OCI-LY3 (cell line): ENCODE results near the gene MRPL38.
"Not testable (repeated sequence)": the region's sequence is repeated elsewhere in the genome, so short reads cannot be mapped to it uniquely, and the experiment has no call there.

Experiments
- H2AFZ ChIP-seq: fragments of 200-600, 300-600 bp; shearing (Covaris generic); 2 replicates; pipeline ENCODE4 v1.6.0; 2014; ENCODE audit warnings: antibody characterized with exemption, low read depth, low read length
- H3K27ac ChIP-seq: fragments of 200-600, 300-600 bp; sonication (generic); 2 replicates; pipeline ENCODE4 v1.5.1; 2014; ENCODE audit warnings: mild to moderate bottlenecking, low read length, moderate library complexity, mixed read lengths
- H3K27me3 ChIP-seq: fragments of 200-600, 300-600 bp; sonication (generic); 2 replicates; pipeline ENCODE4 v1.6.1; 2014; ENCODE audit warnings: low read depth, low read length, mixed read lengths
- H3K36me3 ChIP-seq: fragments of 200-600, 300-600 bp; sonication (generic); replicated peaks from 2 replicates; pipeline ENCODE3; 2014; ENCODE audit warnings: low read depth, low read length, mixed read lengths
- H3K4me1 ChIP-seq: fragments of 300-600, 200-600 bp; sonication (generic); 2 replicates; pipeline ENCODE4 v1.6.1; 2014; ENCODE audit warnings: low read length, mixed read lengths
- H3K4me2 ChIP-seq: fragments of 200-600, 300-600 bp; sonication (generic); 2 replicates; pipeline ENCODE4 v1.6.1; 2014; ENCODE audit warnings: low read length, mixed read lengths
- H3K4me3 ChIP-seq: fragments of 300-600, 200-600 bp; sonication (generic); 2 replicates; pipeline ENCODE4 v1.5.1; 2014; ENCODE audit warnings: antibody characterized with exemption, mild to moderate bottlenecking, low read length, moderate library complexity
- H3K79me2 ChIP-seq: fragments of 300-600, 200-600 bp; shearing (Covaris generic); 2 replicates; pipeline ENCODE4 v1.6.1; 2014; ENCODE audit warnings: mild to moderate bottlenecking, low read length, mixed read lengths
- H3K9ac ChIP-seq: fragments of 300-600, 200-600 bp; shearing (Covaris generic); 2 replicates; pipeline ENCODE4 v1.6.0; 2014; ENCODE audit warnings: mild to moderate bottlenecking, low read length, moderate library complexity
- H3K9me3 ChIP-seq: fragments of 200-600, 300-600 bp; shearing (Covaris generic); 2 replicates; pipeline ENCODE4 v1.6.1; 2014; ENCODE audit warnings: low read length, mixed read lengths; ENCODE audit not compliant: insufficient read depth
- H4K20me1 ChIP-seq: fragments of 200-600, 300-600 bp; sonication (generic); 2 replicates; pipeline ENCODE4 v1.6.1; 2016; ENCODE audit warnings: low read length, mixed read lengths; ENCODE audit not compliant: insufficient read depth
- EZH2phosphoT487 ChIP-seq: fragments of 200-600 bp; shearing (Covaris generic); IDR thresholded peaks from 2 replicates; pipeline ENCODE4 v1.6.1; 2018; ENCODE audit warnings: antibody characterized with exemption, mixed run types, low read depth
- TF ChIP-seq, protein P1 (sequence below): fragments of 200-600, 300-600 bp; sonication (generic); IDR thresholded peaks from 2 replicates; pipeline ENCODE4 v1.5.1; 2014; ENCODE audit warnings: antibody characterized with exemption, low read length, low read depth

The MRPL38 gene

GRCh38 chr17:75854881-75855309, 49.8 kb downstream of the MRPL38 start:
- Histone ChIP-seq H3K9ac (peak overlapping the region; percentile 81), H3K36me3 (peaks cover 13% of the 10 kb centered on the region), H3K79me2 (peaks cover 22% of the 10 kb centered on the region), H2AFZ (no peak overlapping the region; the same call in 1 of the 2 replicates), H3K27ac (peak overlapping the region; percentile 38), H3K4me1 (peaks cover 25% of the 10 kb centered on the region), H3K4me3 (peak overlapping the region; percentile 94), H4K20me1 (peaks cover 3% of the 10 kb centered on the region; the same call in 1 of the 2 replicates), H3K4me2 (peak overlapping the region; percentile 95), H3K27me3 (no peaks in the 10 kb centered on the region), H3K9me3 (no peaks in the 10 kb centered on the region)
- no peak for TF ChIP-seq EZH2phosphoT487
- TF ChIP-seq, protein P1, sequence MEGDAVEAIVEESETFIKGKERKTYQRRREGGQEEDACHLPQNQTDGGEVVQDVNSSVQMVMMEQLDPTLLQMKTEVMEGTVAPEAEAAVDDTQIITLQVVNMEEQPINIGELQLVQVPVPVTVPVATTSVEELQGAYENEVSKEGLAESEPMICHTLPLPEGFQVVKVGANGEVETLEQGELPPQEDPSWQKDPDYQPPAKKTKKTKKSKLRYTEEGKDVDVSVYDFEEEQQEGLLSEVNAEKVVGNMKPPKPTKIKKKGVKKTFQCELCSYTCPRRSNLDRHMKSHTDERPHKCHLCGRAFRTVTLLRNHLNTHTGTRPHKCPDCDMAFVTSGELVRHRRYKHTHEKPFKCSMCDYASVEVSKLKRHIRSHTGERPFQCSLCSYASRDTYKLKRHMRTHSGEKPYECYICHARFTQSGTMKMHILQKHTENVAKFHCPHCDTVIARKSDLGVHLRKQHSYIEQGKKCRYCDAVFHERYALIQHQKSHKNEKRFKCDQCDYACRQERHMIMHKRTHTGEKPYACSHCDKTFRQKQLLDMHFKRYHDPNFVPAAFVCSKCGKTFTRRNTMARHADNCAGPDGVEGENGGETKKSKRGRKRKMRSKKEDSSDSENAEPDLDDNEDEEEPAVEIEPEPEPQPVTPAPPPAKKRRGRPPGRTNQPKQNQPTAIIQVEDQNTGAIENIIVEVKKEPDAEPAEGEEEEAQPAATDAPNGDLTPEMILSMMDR: no peak

DNA sequence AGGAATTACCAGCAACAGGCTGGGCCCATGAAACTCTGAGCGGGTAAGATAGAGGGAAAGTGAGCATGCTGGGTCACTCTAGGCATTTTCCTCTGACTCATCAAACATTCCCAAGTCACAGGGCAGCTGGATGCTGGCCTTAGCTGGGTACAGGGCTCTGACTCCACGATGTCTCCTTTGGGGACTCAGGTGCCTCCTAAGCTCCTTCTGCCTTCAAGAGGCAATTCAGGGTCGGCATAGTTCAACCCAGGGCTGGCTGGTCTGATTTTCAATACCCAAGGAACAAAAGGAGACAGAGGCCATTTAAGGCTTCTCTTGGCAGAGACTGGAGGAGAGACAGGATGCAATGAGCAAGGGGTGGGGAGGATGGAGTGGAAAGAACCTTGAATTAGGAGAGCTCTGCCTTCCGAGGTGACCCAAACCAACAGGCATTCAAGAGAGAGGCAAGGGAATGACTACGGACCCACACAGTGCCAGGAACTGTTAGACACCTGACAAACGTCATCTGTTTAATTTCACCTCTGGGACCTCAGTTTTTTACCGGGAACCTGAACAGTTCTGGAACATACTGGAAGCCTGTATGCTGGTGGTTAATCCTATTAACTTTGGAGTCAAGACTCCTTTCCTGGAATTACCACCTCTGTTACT, 50.5 kb downstream of the MRPL38 start:
- Histone ChIP-seq H4K20me1 (peaks cover 3% of the 10 kb centered on the region; the same call in 1 of the 2 replicates), H3K27me3 (no peaks in the 10 kb centered on the region), H3K4me2 (peak overlapping the region; percentile 95), H3K9ac (peak overlapping the region; percentile 81), H2AFZ (no peak overlapping the region), H3K36me3 (peaks cover 17% of the 10 kb centered on the region), H3K27ac (no peak overlapping the region), H3K4me3 (peak overlapping the region; percentile 94), H3K79me2 (peaks cover 22% of the 10 kb centered on the region), H3K9me3 (no peaks in the 10 kb centered on the region), H3K4me1 (peaks cover 25% of the 10 kb centered on the region)
- TF ChIP-seq, protein P1: no peak
- TF ChIP-seq EZH2phosphoT487: no peak

DNA sequence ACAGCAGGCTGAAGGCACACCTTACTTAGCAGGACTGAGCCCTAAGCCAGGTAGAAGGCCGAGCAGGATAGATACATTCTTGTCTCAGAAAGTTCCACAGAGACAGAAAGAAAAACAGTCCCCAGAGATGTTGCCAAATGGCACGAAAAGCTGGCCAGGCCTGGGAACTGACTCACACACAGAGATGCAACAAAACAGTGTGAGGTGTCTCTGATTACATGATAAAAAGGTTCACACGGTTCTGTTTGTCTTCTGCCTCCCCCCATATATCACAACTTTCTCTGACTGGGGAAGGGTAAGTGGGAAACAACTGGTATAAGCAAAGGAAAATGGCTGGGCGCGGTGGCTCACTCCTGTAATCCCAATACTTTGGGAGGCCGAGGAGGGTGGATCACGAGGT, 51.3 kb downstream of the MRPL38 start:
- H3K4me1 ChIP-seq: peaks cover 18% of the 10 kb centered on the region
- no peak overlapping the region for H3K4me3 ChIP-seq
- peaks cover 22% of the 10 kb centered on the region for H3K79me2 ChIP-seq
- no peak for TF ChIP-seq EZH2phosphoT487
- TF ChIP-seq, protein P1: no peak
- H3K9ac ChIP-seq: no peak overlapping the region
- H3K9me3 ChIP-seq: no peaks in the 10 kb centered on the region
- H2AFZ ChIP-seq: no peak overlapping the region
- no peak overlapping the region for H3K4me2 ChIP-seq
- no peaks in the 10 kb centered on the region for H3K27me3 ChIP-seq
- H4K20me1 ChIP-seq: peaks cover 3% of the 10 kb centered on the region; the same call in 1 of the 2 replicates
- H3K36me3 ChIP-seq: peaks cover 17% of the 10 kb centered on the region
- H3K27ac ChIP-seq: no peak overlapping the region

DNA sequence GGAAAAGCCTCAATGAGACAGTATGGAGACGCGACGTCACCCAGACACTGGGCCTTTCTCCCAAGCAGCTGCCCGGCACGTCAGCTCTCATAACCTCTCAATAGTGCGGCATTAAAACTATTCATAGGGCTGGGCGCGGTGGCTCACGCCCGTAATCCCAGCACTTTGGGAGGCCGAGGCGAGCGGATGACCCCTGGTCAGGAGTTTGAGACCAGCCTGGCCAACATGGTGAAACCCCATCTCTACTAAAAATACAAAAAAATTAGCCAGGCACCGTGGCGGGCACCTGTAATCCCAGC, 53.0 kb downstream of the MRPL38 start:
- peaks cover 12% of the 10 kb centered on the region for H3K4me1 ChIP-seq
- H3K27me3 ChIP-seq, H4K20me1 ChIP-seq, H3K4me2 ChIP-seq, H3K4me3 ChIP-seq, H2AFZ ChIP-seq, H3K27ac ChIP-seq, H3K9ac ChIP-seq, H3K9me3 ChIP-seq: not testable (repeated sequence)
- peaks cover 22% of the 10 kb centered on the region for H3K79me2 ChIP-seq
- peaks cover 33% of the 10 kb centered on the region for H3K36me3 ChIP-seq
